HepG2 (cell line): ENCODE results near the gene CPPED1. TPM values are rescaled to one million over a fixed set of nuclear protein-coding genes. Genes with fewer than 3 reads are reported as not detected.
A peak's percentile ranks its signal among the peaks of the same experiment; 100 is the strongest.

Experiments
- ATAC-seq: fragments of 200-7000 bp; cut with Tn5 transposase; 3 replicates; pipeline ENCODE4 v1.9.1; 2020; ENCODE audit warnings: mild to moderate bottlenecking, moderate library complexity
- BruUV-seq: library from RNA; stranded (reverse); fragments of 400-500 nt; replicated peaks from 2 replicates; lab custom pipeline; 2021; lab: Mats Ljungman, UMichigan
- CTCF ChIA-PET: fragments of 300-600 bp; formaldehyde crosslinking; extraction: SDS; loops from one replicate; lab custom pipeline; 2021; ENCODE audit warnings: low total read pairs, inconsistent platforms, low intra/inter-chr PET ratio; lab: Yijun Ruan, JAX
- POLR2A ChIA-PET: fragments of 350-600 bp; sonication (Branson Sonifier 250); formaldehyde crosslinking; loops from one replicate; lab custom pipeline; 2020; ENCODE audit warnings: antibody characterized with exemption, inconsistent platforms; lab: Yijun Ruan, JAX
- DNase-seq: peaks from one replicate; pipeline ENCODE4 v3.0.0-alpha.2; 2015; ENCODE audit warnings: low spot score
- FAIRE-seq: peaks from 3 replicates; lab custom pipeline; 2011; peaks lifted over from hg19 to GRCh38; lab: Jason Lieb, UNC
- H2AFZ ChIP-seq: one replicate; pipeline ENCODE4 v1.6.1; 2011; ENCODE audit warnings: low read length, inconsistent platforms
- H3K27ac ChIP-seq: fragments of 300-600 bp; 3 replicates; pipeline ENCODE4 v1.8.0; 2011; ENCODE audit warnings: mixed run types, mild to moderate bottlenecking, mixed read lengths, low read length, inconsistent platforms; ENCODE audit not compliant: insufficient read depth; ENCODE audit errors: extremely low read length
- H3K27me3 ChIP-seq, 2 experiments: fragments of 200-600 bp in 1 of 2; 2 replicates in 1 of 2; 3 replicates in 1 of 2; pipeline versions ENCODE4 v1.6.0 to v1.8.0; 2011; ENCODE audit warnings: low read length in 2 of 2, mild to moderate bottlenecking in 2 of 2, moderate library complexity in 2 of 2, inconsistent platforms in 1 of 2; ENCODE audit not compliant: insufficient read depth in 2 of 2, control insufficient read depth in 1 of 2
- H3K36me3 ChIP-seq, 2 experiments: fragments of 200-600 bp in 1 of 2; replicated peaks in 1 of 2; 2 replicates in 1 of 2; 3 replicates in 1 of 2; pipeline versions ENCODE4 v1.5.1 to v1.8.0; 2011; ENCODE audit warnings: low read length in 2 of 2, inconsistent platforms in 1 of 2; ENCODE audit not compliant: insufficient read depth in 2 of 2, control insufficient read depth in 1 of 2
- H3K4me1 ChIP-seq: 2 replicates; pipeline ENCODE4 v1.5.1; 2012; ENCODE audit warnings: low read length, inconsistent platforms; ENCODE audit not compliant: insufficient read depth
- H3K4me2 ChIP-seq: 2 replicates; pipeline ENCODE4 v1.6.0; 2011; ENCODE audit warnings: low read depth, low read length, inconsistent platforms
- H3K4me3 ChIP-seq, 3 experiments: fragments of 200-600 bp in 1 of 3; sonication (generic), shearing (Covaris generic) in 1 of 3; replicated peaks in 1 of 3; 2 replicates each; pipeline ENCODE4 v1.5.1; 2011 to 2016; ENCODE audit warnings: low read length in 3 of 3, inconsistent platforms in 2 of 3, low read depth in 2 of 3, mild to moderate bottlenecking in 2 of 3, control low read depth in 1 of 3, mixed read lengths in 1 of 3; ENCODE audit not compliant: insufficient read depth in 1 of 3
- H3K79me2 ChIP-seq: one replicate; pipeline ENCODE4 v1.6.1; 2011; ENCODE audit warnings: low read length, inconsistent platforms; ENCODE audit not compliant: insufficient read depth
- H3K9ac ChIP-seq: 2 replicates; pipeline ENCODE4 v1.6.0; 2011; ENCODE audit warnings: mild to moderate bottlenecking, low read depth, low read length, inconsistent platforms; ENCODE audit not compliant: insufficient read depth
- H3K9me3 ChIP-seq: 2 replicates; pipeline ENCODE4 v1.5.1; 2012; ENCODE audit warnings: mild to moderate bottlenecking, low read length
- H4K20me1 ChIP-seq: 2 replicates; pipeline ENCODE4 v1.6.0; 2011; ENCODE audit warnings: inconsistent platforms, mild to moderate bottlenecking, low read length, moderate library complexity; ENCODE audit not compliant: insufficient read depth
- EP300 ChIP-seq, 3 experiments: sonication (generic) in 1 of 3; formaldehyde crosslinking in 1 of 3; IDR thresholded peaks; 2 replicates each; pipeline versions ENCODE4 v1.5.1 to v1.6.1; 2011 to 2020; ENCODE audit warnings: low read depth in 2 of 3, low read length in 2 of 3, borderline replicate concordance in 1 of 3, improper control_type of control experiment in 1 of 3, mild to moderate bottlenecking in 1 of 3, missing genetic modification reagents in 1 of 3, moderate library complexity in 1 of 3
- U2AF1 ChIP-seq: fragments of 200-400 bp; formaldehyde crosslinking; optimal IDR thresholded peaks from 2 replicates; pipeline ENCODE3; 2017; ENCODE audit warnings: mild to moderate bottlenecking, low read depth, low read length
- ZFP1 ChIP-seq: IDR thresholded peaks from 2 replicates; pipeline ENCODE4 v1.6.1; 2016
- ZFX ChIP-seq: sonication (generic); formaldehyde crosslinking; IDR thresholded peaks from 2 replicates; pipeline ENCODE4 v1.4.0; 2020; ENCODE audit warnings: mild to moderate bottlenecking, low read depth, missing genetic modification reagents, moderate library complexity
- ZNF496 ChIP-seq: sonication (generic); formaldehyde crosslinking; IDR thresholded peaks from 2 replicates; pipeline ENCODE4 v1.8.1; 2023; ENCODE audit warnings: mild to moderate bottlenecking, moderate library complexity, missing genetic modification reagents; ENCODE audit not compliant: insufficient replicate concordance
- in situ Hi-C: cut with HindIII; loops from 2 replicates; pipeline ENCODE4 v1.10.0; 2017; ENCODE audit warnings: low pct_unique_long_range_greater_than_20kb; ENCODE audit not compliant: extremely low pct_ligation_motif_present
- intact Hi-C: fragments of 100-400 bp; cut with micrococcal nuclease; formaldehyde crosslinking; loops from one replicate; pipeline ENCODE4 v1.10.0; 2022; ENCODE audit not compliant: unreplicated experiment
- polyA plus RNA-seq, 8 experiments: library from polyadenylated mRNA; depleted of rRNA in 3 of 8; stranded (reverse) in 7 of 8; unstranded in 1 of 8; fragments of >200 nt; fragmentation: Illumina TruSeq in 4 of 8; extraction: Trizol in 4 of 8; gene quantifications; 2 replicates each; pipeline versions ENCODE4 v1.2.1 to v1.2.3, GENCODE V29; 2011 to 2016; ENCODE audit warnings: low read depth in 4 of 8, missing spikeins in 1 of 8, mixed read lengths in 1 of 8; ENCODE audit not compliant: insufficient read depth in 1 of 8
- total RNA-seq, 5 experiments: library from RNA; depleted of rRNA; stranded (reverse); fragments of >200 nt; fragmentation: Illumina TruSeq; extraction: Trizol; gene quantifications; 2 replicates each; pipeline ENCODE4 v1.2.3, GENCODE V29; 2016; ENCODE audit warnings: low read depth in 1 of 5
- TF ChIP-seq, protein P1 (sequence below): sonication (generic); formaldehyde crosslinking; IDR thresholded peaks from 2 replicates; pipeline ENCODE4 v1.5.1; 2020; ENCODE audit warnings: missing genetic modification reagents, mild to moderate bottlenecking, borderline replicate concordance
- TF ChIP-seq, protein P2 (sequence below): sonication (generic); formaldehyde crosslinking; IDR thresholded peaks from 2 replicates; pipeline ENCODE4 v1.8.0; 2022; ENCODE audit warnings: mild to moderate bottlenecking, missing genetic modification reagents; ENCODE audit not compliant: insufficient replicate concordance
- TF ChIP-seq, protein P3 (sequence below): sonication (generic); formaldehyde crosslinking; IDR thresholded peaks from 2 replicates; pipeline ENCODE4 v1.4.0; 2020; ENCODE audit warnings: mild to moderate bottlenecking, missing genetic modification reagents
- TF ChIP-seq, protein P4 (sequence below): sonication (generic); formaldehyde crosslinking; IDR thresholded peaks from 2 replicates; pipeline ENCODE4 v1.5.1; 2020; ENCODE audit warnings: mild to moderate bottlenecking, missing genetic modification reagents

CPPED1 gene
- total and polyA plus RNA-seq, 2 of the 13 experiments (the other 11 are each of a cell fraction or from before 2014, with no cell fraction given): 66.6 to 71.3 TPM

DNA sequence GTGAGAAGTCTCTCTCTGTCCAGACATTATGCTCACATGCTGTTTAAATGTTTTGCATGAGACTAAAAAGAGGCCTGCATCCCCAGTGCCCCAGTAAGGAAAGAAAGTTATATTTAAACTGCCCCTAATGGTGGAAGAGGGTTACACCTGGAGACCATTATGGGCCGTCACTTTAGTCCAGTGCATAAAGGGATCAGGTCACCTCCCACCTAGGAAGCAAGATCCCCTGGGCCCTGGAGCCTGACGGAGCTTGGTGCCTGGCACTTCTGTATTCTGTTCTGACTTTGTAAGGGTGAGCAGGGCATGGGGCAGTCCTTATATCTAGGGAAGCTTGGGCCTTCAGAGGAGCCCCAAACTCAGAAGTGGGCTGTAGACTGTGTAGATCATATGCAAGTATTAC, 67.9 kb downstream of the CPPED1 start (continued):
- no peak for TF ChIP-seq ZFX (CRISPR knock-in tag)
- TF ChIP-seq, protein P1, sequence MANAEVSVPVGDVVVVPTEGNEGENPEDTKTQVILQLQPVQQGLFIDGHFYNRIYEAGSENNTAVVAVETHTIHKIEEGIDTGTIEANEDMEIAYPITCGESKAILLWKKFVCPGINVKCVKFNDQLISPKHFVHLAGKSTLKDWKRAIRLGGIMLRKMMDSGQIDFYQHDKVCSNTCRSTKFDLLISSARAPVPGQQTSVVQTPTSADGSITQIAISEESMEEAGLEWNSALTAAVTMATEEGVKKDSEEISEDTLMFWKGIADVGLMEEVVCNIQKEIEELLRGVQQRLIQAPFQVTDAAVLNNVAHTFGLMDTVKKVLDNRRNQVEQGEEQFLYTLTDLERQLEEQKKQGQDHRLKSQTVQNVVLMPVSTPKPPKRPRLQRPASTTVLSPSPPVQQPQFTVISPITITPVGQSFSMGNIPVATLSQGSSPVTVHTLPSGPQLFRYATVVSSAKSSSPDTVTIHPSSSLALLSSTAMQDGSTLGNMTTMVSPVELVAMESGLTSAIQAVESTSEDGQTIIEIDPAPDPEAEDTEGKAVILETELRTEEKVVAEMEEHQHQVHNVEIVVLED (CRISPR knock-in tag): no peak
- no peak for TF ChIP-seq U2AF1
- no peak for TF ChIP-seq EP300 (IDR thresholded peaks at IDR 0.05; ENCODE audit: low read depth in 2 of 2, low read length in 2 of 2)
- no peak for TF ChIP-seq EP300 (CRISPR knock-in tag; IDR thresholded peaks at IDR 0.05; ENCODE audit: borderline replicate concordance)
- TF ChIP-seq, protein P2, sequence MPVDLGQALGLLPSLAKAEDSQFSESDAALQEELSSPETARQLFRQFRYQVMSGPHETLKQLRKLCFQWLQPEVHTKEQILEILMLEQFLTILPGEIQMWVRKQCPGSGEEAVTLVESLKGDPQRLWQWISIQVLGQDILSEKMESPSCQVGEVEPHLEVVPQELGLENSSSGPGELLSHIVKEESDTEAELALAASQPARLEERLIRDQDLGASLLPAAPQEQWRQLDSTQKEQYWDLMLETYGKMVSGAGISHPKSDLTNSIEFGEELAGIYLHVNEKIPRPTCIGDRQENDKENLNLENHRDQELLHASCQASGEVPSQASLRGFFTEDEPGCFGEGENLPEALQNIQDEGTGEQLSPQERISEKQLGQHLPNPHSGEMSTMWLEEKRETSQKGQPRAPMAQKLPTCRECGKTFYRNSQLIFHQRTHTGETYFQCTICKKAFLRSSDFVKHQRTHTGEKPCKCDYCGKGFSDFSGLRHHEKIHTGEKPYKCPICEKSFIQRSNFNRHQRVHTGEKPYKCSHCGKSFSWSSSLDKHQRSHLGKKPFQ (CRISPR knock-in tag): no peak
- TF ChIP-seq ZNF496: no peak

DNA sequence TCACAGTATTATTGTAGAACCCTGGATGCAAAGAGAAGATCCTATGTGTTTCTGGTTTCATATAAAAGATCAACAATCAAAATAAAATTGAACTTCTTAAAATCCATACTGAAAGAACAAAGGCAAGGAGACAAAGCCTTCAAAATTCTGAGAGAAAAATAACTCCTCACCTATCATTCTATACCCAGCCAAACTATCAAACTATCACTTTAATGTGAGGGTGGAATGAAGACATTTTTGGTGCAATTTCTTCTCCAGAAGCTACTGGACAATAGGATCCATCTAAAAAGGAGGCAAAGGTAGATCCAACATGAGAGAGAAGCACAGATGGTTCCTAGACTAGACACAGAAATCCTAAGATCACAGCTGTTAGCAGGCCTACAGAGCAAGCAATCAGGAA, 71.1 kb downstream of the CPPED1 start:
- no peak overlapping the region for H2AFZ ChIP-seq
- FAIRE-seq: no peak
- no peak overlapping the region for H3K27ac ChIP-seq
- in situ Hi-C loops (no loop called here), intact Hi-C loops (no loop called here)
- no peak overlapping the region for H3K9ac ChIP-seq
- H3K27me3 ChIP-seq: no peaks in the 10 kb centered on the region
- H3K9me3 ChIP-seq: peaks cover 24% of the 10 kb centered on the region
- no peak for ATAC-seq
- H3K36me3 ChIP-seq: peaks cover 28 to 46% of the 10 kb centered on the region in 2 experiments
- no peaks in the 10 kb centered on the region for H4K20me1 ChIP-seq
- ChIA-PET POLR2A (no interaction called here), CTCF (no interaction called here)
- H3K4me1 ChIP-seq: no peaks in the 10 kb centered on the region
- peak; percentile 100 for TF ChIP-seq ZFP1 (CRISPR knock-in tag)
- TF ChIP-seq, protein P3, sequence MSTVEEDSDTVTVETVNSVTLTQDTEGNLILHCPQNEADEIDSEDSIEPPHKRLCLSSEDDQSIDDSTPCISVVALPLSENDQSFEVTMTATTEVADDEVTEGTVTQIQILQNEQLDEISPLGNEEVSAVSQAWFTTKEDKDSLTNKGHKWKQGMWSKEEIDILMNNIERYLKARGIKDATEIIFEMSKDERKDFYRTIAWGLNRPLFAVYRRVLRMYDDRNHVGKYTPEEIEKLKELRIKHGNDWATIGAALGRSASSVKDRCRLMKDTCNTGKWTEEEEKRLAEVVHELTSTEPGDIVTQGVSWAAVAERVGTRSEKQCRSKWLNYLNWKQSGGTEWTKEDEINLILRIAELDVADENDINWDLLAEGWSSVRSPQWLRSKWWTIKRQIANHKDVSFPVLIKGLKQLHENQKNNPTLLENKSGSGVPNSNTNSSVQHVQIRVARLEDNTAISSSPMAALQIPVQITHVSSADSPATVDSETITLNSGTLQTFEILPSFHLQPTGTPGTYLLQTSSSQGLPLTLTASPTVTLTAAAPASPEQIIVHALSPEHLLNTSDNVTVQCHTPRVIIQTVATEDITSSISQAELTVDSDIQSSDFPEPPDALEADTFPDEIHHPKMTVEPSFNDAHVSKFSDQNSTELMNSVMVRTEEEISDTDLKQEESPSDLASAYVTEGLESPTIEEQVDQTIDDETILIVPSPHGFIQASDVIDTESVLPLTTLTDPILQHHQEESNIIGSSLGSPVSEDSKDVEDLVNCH: no peak
- TF ChIP-seq, protein P4, sequence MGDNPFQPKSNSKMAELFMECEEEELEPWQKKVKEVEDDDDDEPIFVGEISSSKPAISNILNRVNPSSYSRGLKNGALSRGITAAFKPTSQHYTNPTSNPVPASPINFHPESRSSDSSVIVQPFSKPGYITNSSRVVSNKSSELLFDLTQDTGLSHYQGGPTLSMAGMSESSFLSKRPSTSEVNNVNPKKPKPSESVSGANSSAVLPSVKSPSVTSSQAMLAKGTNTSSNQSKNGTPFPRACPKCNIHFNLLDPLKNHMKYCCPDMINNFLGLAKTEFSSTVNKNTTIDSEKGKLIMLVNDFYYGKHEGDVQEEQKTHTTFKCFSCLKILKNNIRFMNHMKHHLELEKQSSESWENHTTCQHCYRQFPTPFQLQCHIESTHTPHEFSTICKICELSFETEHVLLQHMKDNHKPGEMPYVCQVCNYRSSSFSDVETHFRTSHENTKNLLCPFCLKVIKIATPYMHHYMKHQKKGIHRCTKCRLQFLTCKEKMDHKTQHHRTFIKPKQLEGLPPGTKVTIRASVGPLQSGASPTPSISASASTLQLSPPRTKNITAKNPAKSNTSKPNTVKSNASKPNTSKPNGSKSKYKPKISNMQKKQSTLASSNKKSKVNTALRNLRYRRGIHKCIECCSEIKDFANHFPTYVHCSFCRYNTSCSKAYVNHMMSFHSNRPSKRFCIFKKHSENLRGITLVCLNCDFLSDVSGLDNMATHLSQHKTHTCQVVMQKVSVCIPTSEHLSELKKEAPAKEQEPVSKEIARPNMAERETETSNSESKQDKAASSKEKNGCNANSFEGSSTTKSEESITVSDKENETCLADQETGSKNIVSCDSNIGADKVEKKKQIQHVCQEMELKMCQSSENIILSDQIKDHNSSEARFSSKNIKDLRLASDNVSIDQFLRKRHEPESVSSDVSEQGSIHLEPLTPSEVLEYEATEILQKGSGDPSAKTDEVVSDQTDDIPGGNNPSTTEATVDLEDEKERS (CRISPR knock-in tag): 0 out of 2 replicates have a peak, but pooled peaks have one; percentile 46
- peaks cover 36% of the 10 kb centered on the region for H3K79me2 ChIP-seq
- H3K4me3 ChIP-seq: no peak overlapping the region
- BruUV-seq: no TSS peak
- H3K4me2 ChIP-seq: no peak overlapping the region
- no peak for DNase-seq
